ENCODE results near the gene CHRNA7.

GRCh38 chr15:32007355-32007960 is 22.9 kb upstream of the CHRNA7 start:
- no peak for TF ChIP-seq CTCF (IDR thresholded peaks at IDR 0.05)
- TF ChIP-seq KDM1A (IDR thresholded peaks at IDR 0.05; ENCODE audit: low read depth), result no peak
- TF ChIP-seq HDAC2 (IDR thresholded peaks at IDR 0.05), result no peak
- no peak for TF ChIP-seq NR3C1 (IDR thresholded peaks at IDR 0.05)
- no peak for TF ChIP-seq MAZ (IDR thresholded peaks at IDR 0.05; ENCODE audit: borderline replicate concordance, low read depth, low read length)
- TF ChIP-seq JUN (IDR thresholded peaks at IDR 0.05), result no peak
- no peak for TF ChIP-seq MYC (IDR thresholded peaks at IDR 0.05; ENCODE audit: borderline replicate concordance, low read length)
- no peak for TF ChIP-seq REST (IDR thresholded peaks at IDR 0.05)
- TF ChIP-seq RFX5 (IDR thresholded peaks at IDR 0.05), result no peak
- TF ChIP-seq SMC3 (IDR thresholded peaks at IDR 0.05), result no peak
- TF ChIP-seq HEYL (CRISPR knock-in tag; IDR thresholded peaks at IDR 0.05), result no peak
- no peak for TF ChIP-seq FOSL2 (IDR thresholded peaks at IDR 0.05)
- no peak for TF ChIP-seq FOSL2 (CRISPR knock-in tag; IDR thresholded peaks at IDR 0.05)
- TF ChIP-seq PHF8 (IDR thresholded peaks at IDR 0.05; ENCODE audit: borderline replicate concordance, low read depth), result no peak
